Measurements from ENCODE around the gene SH3RF1.

SH3RF1 gene

DNA sequence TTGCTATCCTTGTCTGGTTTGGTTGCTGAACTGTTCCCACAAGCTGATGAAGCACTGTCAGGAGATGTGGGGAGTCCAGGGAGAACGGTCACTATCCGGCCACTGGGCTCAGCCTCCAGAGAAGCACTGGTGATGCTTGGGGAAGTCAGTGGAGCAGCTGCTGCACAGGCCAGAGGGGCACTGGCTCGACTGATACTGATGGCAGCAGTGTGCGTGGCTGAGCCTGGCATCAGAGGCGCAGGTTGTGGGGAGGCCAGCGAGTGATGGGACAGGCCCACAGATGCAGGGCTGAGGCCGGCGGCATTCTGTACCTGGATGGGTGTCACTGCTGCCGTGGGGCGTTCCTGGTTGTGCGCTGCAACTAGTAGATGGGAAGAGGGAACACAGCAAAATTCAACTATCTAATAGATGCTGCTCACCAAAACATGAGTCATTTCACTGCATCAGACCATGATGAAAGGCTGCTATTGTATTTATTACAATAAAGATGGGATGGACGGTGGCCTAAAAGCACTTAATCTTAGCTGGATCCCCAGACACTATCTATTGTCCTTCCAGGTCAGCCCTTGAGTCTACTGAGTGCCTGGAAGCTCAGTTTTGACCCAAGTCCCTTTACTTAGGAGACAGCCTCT is 154.4 kb downstream of the SH3RF1 start:
- TF ChIP-seq, protein P1, sequence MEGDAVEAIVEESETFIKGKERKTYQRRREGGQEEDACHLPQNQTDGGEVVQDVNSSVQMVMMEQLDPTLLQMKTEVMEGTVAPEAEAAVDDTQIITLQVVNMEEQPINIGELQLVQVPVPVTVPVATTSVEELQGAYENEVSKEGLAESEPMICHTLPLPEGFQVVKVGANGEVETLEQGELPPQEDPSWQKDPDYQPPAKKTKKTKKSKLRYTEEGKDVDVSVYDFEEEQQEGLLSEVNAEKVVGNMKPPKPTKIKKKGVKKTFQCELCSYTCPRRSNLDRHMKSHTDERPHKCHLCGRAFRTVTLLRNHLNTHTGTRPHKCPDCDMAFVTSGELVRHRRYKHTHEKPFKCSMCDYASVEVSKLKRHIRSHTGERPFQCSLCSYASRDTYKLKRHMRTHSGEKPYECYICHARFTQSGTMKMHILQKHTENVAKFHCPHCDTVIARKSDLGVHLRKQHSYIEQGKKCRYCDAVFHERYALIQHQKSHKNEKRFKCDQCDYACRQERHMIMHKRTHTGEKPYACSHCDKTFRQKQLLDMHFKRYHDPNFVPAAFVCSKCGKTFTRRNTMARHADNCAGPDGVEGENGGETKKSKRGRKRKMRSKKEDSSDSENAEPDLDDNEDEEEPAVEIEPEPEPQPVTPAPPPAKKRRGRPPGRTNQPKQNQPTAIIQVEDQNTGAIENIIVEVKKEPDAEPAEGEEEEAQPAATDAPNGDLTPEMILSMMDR (IDR thresholded peaks at IDR 0.05; ENCODE audit: low read depth, low read length): no peak
- no peak for TF ChIP-seq EZH2phosphoT487 (IDR thresholded peaks at IDR 0.05; ENCODE audit: low read depth)
- Histone ChIP-seq H3K27me3 (ENCODE audit: low read depth, low read length) (no peaks in the 10 kb centered on the region), H3K36me3 (replicated peaks; ENCODE audit: low read depth, low read length) (no peaks in the 10 kb centered on the region), H3K4me3 (ENCODE audit: low read length) (no peak overlapping the region), H3K9ac (ENCODE audit: low read length) (no peak overlapping the region), H3K4me2 (ENCODE audit: low read length) (peak overlapping the region; percentile 11; the same call in 1 of the 2 replicates), H3K27ac (ENCODE audit: low read length) (no peak overlapping the region), H3K9me3 (ENCODE audit: insufficient read depth, low read length) (no peaks in the 10 kb centered on the region), H3K79me2 (ENCODE audit: low read length) (no peaks in the 10 kb centered on the region), H3K4me1 (ENCODE audit: low read length) (peaks cover 14% of the 10 kb centered on the region), H4K20me1 (ENCODE audit: insufficient read depth, low read length) (no peaks in the 10 kb centered on the region), H2AFZ (ENCODE audit: low read depth, low read length) (no peak overlapping the region)

DNA sequence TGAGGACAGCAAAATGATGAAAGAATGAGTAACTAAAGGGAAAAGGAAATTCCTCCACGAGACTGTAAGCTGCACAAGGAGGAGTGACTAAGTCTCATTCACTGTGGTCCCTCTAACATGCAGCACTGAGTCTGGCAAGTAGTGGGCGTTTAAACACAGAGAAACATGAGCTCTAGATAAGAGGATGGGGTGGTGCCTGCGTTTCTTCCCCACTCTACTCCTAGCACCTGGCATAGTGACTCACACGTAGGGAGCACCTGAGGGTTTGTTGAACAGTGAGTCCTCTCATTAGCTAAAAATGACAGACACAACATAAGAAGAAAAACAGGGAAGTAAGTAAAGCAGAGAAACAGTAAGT is 154.9 kb downstream of the SH3RF1 start:
- TF ChIP-seq EZH2phosphoT487 (IDR thresholded peaks at IDR 0.05; ENCODE audit: low read depth): no peak
- TF ChIP-seq, protein P1 (IDR thresholded peaks at IDR 0.05; ENCODE audit: low read depth, low read length): peak; percentile 40; the same call in 1 of the 2 replicates
- H3K27me3 ChIP-seq (ENCODE audit: low read depth, low read length): no peaks in the 10 kb centered on the region
- H4K20me1 ChIP-seq (ENCODE audit: insufficient read depth, low read length): no peaks in the 10 kb centered on the region
- H3K4me2 ChIP-seq (ENCODE audit: low read length): peak overlapping the region; percentile 11; the same call in 1 of the 2 replicates
- H3K79me2 ChIP-seq (ENCODE audit: low read length): no peaks in the 10 kb centered on the region
- no peak overlapping the region for H3K27ac ChIP-seq (ENCODE audit: low read length)
- no peak overlapping the region for H3K4me3 ChIP-seq (ENCODE audit: low read length)
- H3K36me3 ChIP-seq (replicated peaks; ENCODE audit: low read depth, low read length): no peaks in the 10 kb centered on the region
- peaks cover 14% of the 10 kb centered on the region for H3K4me1 ChIP-seq (ENCODE audit: low read length)
- no peaks in the 10 kb centered on the region for H3K9me3 ChIP-seq (ENCODE audit: insufficient read depth, low read length)
- H2AFZ ChIP-seq (ENCODE audit: low read depth, low read length): no peak overlapping the region
- no peak overlapping the region for H3K9ac ChIP-seq (ENCODE audit: low read length)

DNA sequence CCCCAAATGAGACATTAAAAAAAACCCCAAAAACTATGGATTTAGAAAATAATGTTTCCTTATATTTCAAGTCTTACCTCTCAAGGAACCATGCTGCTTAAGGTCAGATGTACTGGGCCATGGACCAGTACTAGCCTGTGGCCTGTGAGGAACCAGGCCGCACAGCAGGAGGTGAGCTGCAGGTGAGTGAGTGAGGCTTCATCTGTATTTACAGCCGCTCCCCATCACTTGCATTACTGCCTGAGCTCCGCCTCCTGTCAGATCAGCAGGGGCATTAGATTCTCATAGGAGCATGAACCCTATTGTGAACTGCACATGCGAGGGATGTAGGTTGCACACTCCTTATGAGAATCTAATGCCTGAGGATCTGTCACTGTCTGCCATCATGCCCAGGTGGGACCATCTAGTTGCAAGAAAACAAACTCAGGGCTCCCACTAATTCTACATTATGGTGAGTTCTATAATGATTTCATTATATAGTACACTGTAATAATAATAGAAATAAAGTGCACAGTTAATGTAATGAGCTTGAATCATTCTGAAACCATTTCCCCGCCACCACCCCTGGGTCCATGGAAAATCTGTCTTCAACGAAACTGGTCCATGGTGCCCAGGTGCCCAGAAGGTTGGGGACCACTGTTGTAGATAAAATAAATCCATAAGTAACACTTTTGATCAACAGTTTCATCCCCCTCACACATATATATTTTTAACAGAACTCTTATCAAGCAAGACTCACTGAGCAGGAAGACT is 155.4 kb downstream of the SH3RF1 start:
- Histone ChIP-seq H3K27me3 (ENCODE audit: low read depth, low read length) (no peaks in the 10 kb centered on the region), H3K27ac (ENCODE audit: low read length) (no peak overlapping the region), H2AFZ (ENCODE audit: low read depth, low read length) (no peak overlapping the region), H3K9me3 (ENCODE audit: insufficient read depth, low read length) (no peaks in the 10 kb centered on the region), H3K4me2 (ENCODE audit: low read length) (0 out of 2 replicates have a peak overlapping the region, but pooled peaks have one; percentile 11), H3K9ac (ENCODE audit: low read length) (no peak overlapping the region), H3K4me1 (ENCODE audit: low read length) (peaks cover 9% of the 10 kb centered on the region), H3K36me3 (replicated peaks; ENCODE audit: low read depth, low read length) (no peaks in the 10 kb centered on the region), H4K20me1 (ENCODE audit: insufficient read depth, low read length) (no peaks in the 10 kb centered on the region), H3K4me3 (ENCODE audit: low read length) (no peak overlapping the region), H3K79me2 (ENCODE audit: low read length) (no peaks in the 10 kb centered on the region)
- TF ChIP-seq, protein P1 (IDR thresholded peaks at IDR 0.05; ENCODE audit: low read depth, low read length): no peak
- no peak for TF ChIP-seq EZH2phosphoT487 (IDR thresholded peaks at IDR 0.05; ENCODE audit: low read depth)

DNA sequence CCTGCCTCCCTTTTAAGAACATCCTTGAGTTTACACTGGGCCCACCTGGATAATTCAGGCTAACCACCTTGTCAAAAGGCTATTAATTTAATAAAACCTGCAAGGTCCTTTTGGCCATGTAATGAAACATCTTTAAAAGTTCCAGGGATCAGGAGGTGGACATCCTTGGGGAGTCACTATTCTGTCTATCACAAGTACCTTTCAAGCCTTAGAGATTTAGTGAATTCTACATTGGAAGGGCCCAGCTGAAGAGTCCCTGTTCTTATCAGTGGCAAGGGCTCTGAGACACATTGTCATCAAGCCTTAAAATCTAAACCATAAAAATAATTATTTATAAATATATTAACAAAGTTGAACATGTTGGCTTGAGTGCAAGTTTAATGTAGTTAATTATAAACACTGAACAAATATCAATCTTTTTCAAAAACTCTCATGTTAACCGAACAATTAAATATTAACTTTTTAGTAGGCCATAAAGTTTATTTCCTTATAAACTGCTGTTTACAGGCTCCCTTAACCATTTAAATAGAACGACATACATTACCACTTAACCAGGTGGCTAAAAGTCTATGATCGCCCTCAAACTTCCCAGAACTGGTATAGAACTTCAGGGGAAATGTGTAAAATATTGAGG is 156.3 kb downstream of the SH3RF1 start:
- Histone ChIP-seq H3K27me3 (ENCODE audit: low read depth, low read length) (no peaks in the 10 kb centered on the region), H3K4me3 (ENCODE audit: low read length) (no peak overlapping the region), H3K9ac (ENCODE audit: low read length) (no peak overlapping the region), H3K79me2 (ENCODE audit: low read length) (no peaks in the 10 kb centered on the region), H3K4me2 (ENCODE audit: low read length) (no peak overlapping the region), H3K9me3 (ENCODE audit: insufficient read depth, low read length) (no peaks in the 10 kb centered on the region), H3K36me3 (replicated peaks; ENCODE audit: low read depth, low read length) (no peaks in the 10 kb centered on the region), H2AFZ (ENCODE audit: low read depth, low read length) (no peak overlapping the region), H3K4me1 (ENCODE audit: low read length) (peaks cover 9% of the 10 kb centered on the region), H4K20me1 (ENCODE audit: insufficient read depth, low read length) (no peaks in the 10 kb centered on the region), H3K27ac (ENCODE audit: low read length) (no peak overlapping the region)
- TF ChIP-seq, protein P1 (IDR thresholded peaks at IDR 0.05; ENCODE audit: low read depth, low read length): no peak
- no peak for TF ChIP-seq EZH2phosphoT487 (IDR thresholded peaks at IDR 0.05; ENCODE audit: low read depth)
